H1 (cell line): Measurements from ENCODE around the gene CC2D2A. TPM values are rescaled to one million over a fixed set of nuclear protein-coding genes. Genes with fewer than 3 reads are reported as not detected.

Experiments
- CTCF ChIA-PET: fragments of 300-600 bp; sonication (Branson Sonifier 250); formaldehyde crosslinking; loops from one replicate; lab custom pipeline; 2021; ENCODE audit not compliant: partially characterized antibody; lab: Charles Lee
- POLR2A ChIA-PET: fragments of 300-600 bp; sonication (Branson Sonifier 250); formaldehyde crosslinking; loops from one replicate; lab custom pipeline; 2021; ENCODE audit warnings: inconsistent platforms; ENCODE audit not compliant: partially characterized antibody; lab: Charles Lee
- DNase-seq, 2 experiments: peaks; one replicate each; pipeline versions ENCODE4 v3.0.0 to v3.0.0-alpha.2; 2010 to 2022; ENCODE audit warnings: low spot score in 2 of 2, low read depth in 1 of 2, mixed read lengths in 1 of 2
- FAIRE-seq: peaks from 2 replicates; lab custom pipeline; 2011; peaks lifted over from hg19 to GRCh38; lab: Jason Lieb, UNC
- H2AFZ ChIP-seq: 2 replicates; pipeline ENCODE4 v1.8.1; 2012; ENCODE audit warnings: low read length, inconsistent platforms
- H2AK5ac ChIP-seq: 2 replicates; pipeline ENCODE4 v1.6.1; 2013; ENCODE audit warnings: low read depth, low read length
- H2BK120ac ChIP-seq: replicated peaks from 2 replicates; pipeline ENCODE3; 2013; ENCODE audit warnings: low read depth, low read length, inconsistent platforms
- H2BK12ac ChIP-seq: 2 replicates; pipeline ENCODE4 v1.6.1; 2013; ENCODE audit warnings: low read depth, low read length
- H2BK15ac ChIP-seq: 2 replicates; pipeline ENCODE4 v1.6.1; 2013; ENCODE audit warnings: low read length
- H2BK20ac ChIP-seq: 2 replicates; pipeline ENCODE4 v1.6.1; 2013; ENCODE audit warnings: low read length
- H2BK5ac ChIP-seq: 2 replicates; pipeline ENCODE4 v1.6.1; 2013; ENCODE audit warnings: low read depth, low read length
- H3K14ac ChIP-seq: 2 replicates; pipeline ENCODE4 v1.6.1; 2013; ENCODE audit warnings: inconsistent platforms; ENCODE audit not compliant: insufficient read length
- H3K18ac ChIP-seq: 2 replicates; pipeline ENCODE4 v1.6.1; 2013; ENCODE audit warnings: low read length; ENCODE audit errors: extremely low read depth
- H3K23ac ChIP-seq: 2 replicates; pipeline ENCODE4 v1.6.1; 2013; ENCODE audit warnings: inconsistent platforms; ENCODE audit not compliant: insufficient read length
- H3K23me2 ChIP-seq: 2 replicates; pipeline ENCODE4 v1.6.1; 2013; ENCODE audit warnings: low read depth, low read length
- H3K27ac ChIP-seq: 2 replicates; pipeline ENCODE4 v1.6.1; 2011; ENCODE audit warnings: low read depth, low read length, inconsistent platforms
- H3K27me3 ChIP-seq, 4 experiments: replicated peaks in 1 of 4; 1 replicate in 1 of 4; 2 replicates in 3 of 4; pipeline versions ENCODE4 v1.6.1 to v1.8.1; 2011 to 2013; ENCODE audit warnings: low read length in 3 of 4, mild to moderate bottlenecking in 3 of 4, inconsistent platforms in 2 of 4, mixed read lengths in 2 of 4, moderate library complexity in 1 of 4; ENCODE audit not compliant: control insufficient read depth in 3 of 4, insufficient read depth in 3 of 4; ENCODE audit errors: extremely low read depth in 1 of 4
- H3K36me3 ChIP-seq, 4 experiments: 2 replicates each; pipeline versions ENCODE4 v1.6.1 to v1.8.1; 2011 to 2013; ENCODE audit warnings: mild to moderate bottlenecking in 4 of 4, low read length in 3 of 4, moderate library complexity in 2 of 4, control low read depth in 1 of 4, inconsistent platforms in 1 of 4; ENCODE audit not compliant: insufficient read depth in 4 of 4, control insufficient read depth in 2 of 4
- H3K4ac ChIP-seq: replicated peaks from 2 replicates; pipeline ENCODE3; 2013; ENCODE audit warnings: low read length, low read depth, mixed read lengths, inconsistent platforms; ENCODE audit not compliant: insufficient read length
- H3K4me1 ChIP-seq, 4 experiments: replicated peaks in 1 of 4; 1 replicate in 1 of 4; 2 replicates in 3 of 4; pipeline versions ENCODE4 v1.6.1 to v1.8.1; 2011 to 2013; ENCODE audit warnings: low read length in 3 of 4, inconsistent platforms in 2 of 4, mixed read lengths in 1 of 4; ENCODE audit not compliant: insufficient read depth in 4 of 4, control insufficient read depth in 3 of 4
- H3K4me2 ChIP-seq, 2 experiments: 2 replicates each; pipeline versions ENCODE4 v1.6.1 to v1.8.1; 2011 to 2013; ENCODE audit warnings: low read depth in 2 of 2, low read length in 2 of 2, control low read depth in 1 of 2, inconsistent platforms in 1 of 2, mild to moderate bottlenecking in 1 of 2; ENCODE audit not compliant: insufficient read depth in 1 of 2
- H3K4me3 ChIP-seq, 4 experiments: fragments of 200-600, 300-600 bp in 1 of 4; sonication (generic), shearing (Covaris generic), sonication (Bioruptor Twin) in 1 of 4; 2 replicates each; pipeline versions ENCODE4 v1.5.1 to v1.8.1; 2011 to 2016; ENCODE audit warnings: low read length in 4 of 4, low read depth in 3 of 4, control low read depth in 2 of 4, inconsistent platforms in 2 of 4, mild to moderate bottlenecking in 2 of 4, mixed read lengths in 1 of 4, moderate library complexity in 1 of 4; ENCODE audit not compliant: insufficient read depth in 2 of 4; ENCODE audit errors: extremely low read depth in 1 of 4
- H3K56ac ChIP-seq: replicated peaks from 2 replicates; pipeline ENCODE3; 2013; ENCODE audit warnings: low read depth, mild to moderate bottlenecking, mixed read lengths, low read length, inconsistent platforms; ENCODE audit not compliant: insufficient read length
- H3K79me1 ChIP-seq: 2 replicates; pipeline ENCODE4 v1.6.1; 2013; ENCODE audit warnings: low read depth, low read length, control low read depth
- H3K79me2 ChIP-seq, 2 experiments: 2 replicates each; pipeline versions ENCODE4 v1.6.1 to v1.8.1; 2012 to 2013; ENCODE audit warnings: low read length in 2 of 2, mild to moderate bottlenecking in 2 of 2, inconsistent platforms in 1 of 2; ENCODE audit not compliant: insufficient read depth in 2 of 2, control insufficient read depth in 1 of 2
- H3K9ac ChIP-seq, 4 experiments: replicated peaks in 1 of 4; 1 replicate in 1 of 4; 2 replicates in 3 of 4; pipeline versions ENCODE4 v1.6.1 to v1.8.1; 2011 to 2013; ENCODE audit warnings: low read depth in 3 of 4, low read length in 3 of 4, control low read depth in 2 of 4, mild to moderate bottlenecking in 2 of 4, moderate library complexity in 2 of 4, inconsistent platforms in 1 of 4; ENCODE audit errors: extremely low read depth in 1 of 4
- H3K9me3 ChIP-seq, 2 experiments: 2 replicates each; pipeline versions ENCODE4 v1.6.1 to v1.8.1; 2012 to 2013; ENCODE audit warnings: mild to moderate bottlenecking in 2 of 2, moderate library complexity in 2 of 2, control low read depth in 1 of 2, inconsistent platforms in 1 of 2, low read depth in 1 of 2, low read length in 1 of 2, mixed read lengths in 1 of 2; ENCODE audit not compliant: insufficient read depth in 2 of 2
- H4K20me1 ChIP-seq, 2 experiments: replicated peaks in 1 of 2; 2 replicates each; pipeline versions ENCODE3 to v1.8.1; 2011 to 2013; ENCODE audit warnings: inconsistent platforms in 2 of 2, low read length in 2 of 2, mild to moderate bottlenecking in 1 of 2; ENCODE audit not compliant: insufficient read depth in 2 of 2, control insufficient read depth in 1 of 2
- H4K5ac ChIP-seq: 2 replicates; pipeline ENCODE4 v1.6.1; 2013; ENCODE audit warnings: low read length, low read depth, mixed read lengths, inconsistent platforms; ENCODE audit not compliant: insufficient read length
- H4K8ac ChIP-seq: 2 replicates; pipeline ENCODE4 v1.8.0; 2013; ENCODE audit warnings: mild to moderate bottlenecking, moderate library complexity, low read length, inconsistent platforms; ENCODE audit not compliant: insufficient read depth; ENCODE audit errors: extremely low read depth
- H4K91ac ChIP-seq: replicated peaks from 2 replicates; pipeline ENCODE3; 2013; ENCODE audit warnings: low read length, mixed read lengths, inconsistent platforms; ENCODE audit not compliant: insufficient read length
- ATF3 ChIP-seq: IDR thresholded peaks from 2 replicates; pipeline ENCODE4 v1.6.1; 2011; ENCODE audit warnings: low read depth, mild to moderate bottlenecking, low read length; ENCODE audit not compliant: insufficient read depth
- BCL11A ChIP-seq, 2 experiments: IDR thresholded peaks; one replicate each; pipeline ENCODE4 v1.6.1; 2011; ENCODE audit warnings: low read depth in 2 of 2, low read length in 2 of 2, mild to moderate bottlenecking in 2 of 2
- CBX8 ChIP-seq: fragments of 300-800, 300-1000 bp; sonication (generic); IDR thresholded peaks from 2 replicates; pipeline ENCODE4 v1.7.1; 2016; ENCODE audit warnings: low read depth, low read length, borderline replicate concordance
- CTCF ChIP-seq, 3 experiments: IDR thresholded peaks; 1 replicate in 2 of 3; 2 replicates in 1 of 3; pipeline versions ENCODE4 v1.5.1 to v1.6.1; 2011; ENCODE audit warnings: low read length in 3 of 3, mild to moderate bottlenecking in 3 of 3, inconsistent platforms in 2 of 3, low read depth in 1 of 3, moderate library complexity in 1 of 3; ENCODE audit not compliant: insufficient read depth in 1 of 3; ENCODE audit errors: control extremely low read depth in 1 of 3
- GTF2F1 ChIP-seq: IDR thresholded peaks from 2 replicates; pipeline ENCODE4 v1.6.1; 2012; ENCODE audit warnings: low read depth, low read length, improper control_type of control experiment, borderline replicate concordance
- JUND ChIP-seq: IDR thresholded peaks from 2 replicates; pipeline ENCODE4 v1.6.1; 2011; ENCODE audit warnings: mild to moderate bottlenecking, improper control_type of control experiment, low read length
- KDM4A ChIP-seq: IDR thresholded peaks from one replicate; pipeline ENCODE4 v1.7.1; 2012; ENCODE audit warnings: low read depth, mild to moderate bottlenecking, moderate library complexity, low read length, inconsistent platforms; ENCODE audit not compliant: severe bottlenecking
- NANOG ChIP-seq: IDR thresholded peaks from 2 replicates; pipeline ENCODE4 v1.6.1; 2011; ENCODE audit warnings: low read length, low read depth, mild to moderate bottlenecking, inconsistent platforms; ENCODE audit not compliant: insufficient read depth, poor library complexity, severe bottlenecking
- RFX5 ChIP-seq: IDR thresholded peaks from 2 replicates; pipeline ENCODE4 v1.6.1; 2011; ENCODE audit warnings: low read depth, low read length, improper control_type of control experiment, borderline replicate concordance
- SIN3A ChIP-seq, 2 experiments: IDR thresholded peaks in 1 of 2; conservative IDR thresholded peaks in 1 of 2; 2 replicates each; pipeline ENCODE4 v1.6.1; 2011 to 2012; ENCODE audit warnings: low read length in 2 of 2, improper control_type of control experiment in 1 of 2, low read depth in 1 of 2, mild to moderate bottlenecking in 1 of 2
- WGBS, 2 experiments: shearing (Covaris generic) in 1 of 2; methylation state at CpG; one replicate each; pipeline versions ENCODE4 v1.1.6 to v1.1.7; 2013 to 2015; ENCODE audit warnings: low lambda C conversion rate in 2 of 2, mixed read lengths in 2 of 2, inconsistent platforms in 1 of 2, low coverage in 1 of 2, missing lambda C conversion rate in 1 of 2; ENCODE audit not compliant: insufficient replicate concordance in 2 of 2, insufficient coverage in 1 of 2, insufficient read length in 1 of 2; ENCODE audit errors: extremely low coverage in 1 of 2, missing lambda C conversion rate in 1 of 2; 5-methylcytosine and 5-hydroxymethylcytosine counted together
- polyA plus RNA-seq, 7 experiments: library from polyadenylated mRNA; depleted of rRNA in 3 of 7; stranded (reverse) in 5 of 7; unstranded in 2 of 7; fragments of >200 nt in 5 of 7; fragments of 200-250 nt in 2 of 7; gene quantifications; 1 replicate in 5 of 7; 2 replicates in 1 of 7; 4 replicates in 1 of 7; pipeline versions ENCODE4 v1.2.1 to v1.2.3, GENCODE V29; 2011 to 2013; ENCODE audit warnings: missing spikeins in 2 of 7, mixed read lengths in 2 of 7
- total RNA-seq: library from RNA; stranded (reverse); fragmentation: NEBNext Ultra II Directional; extraction: Animal tissue kit (Norgen Biotek cat#: 25700); gene quantifications from 2 replicates; pipeline ENCODE4 v1.2.1, GENCODE V29; 2021

CC2D2A gene
- total and polyA plus RNA-seq, 2 of the 8 experiments (the other 6 are each of a cell fraction or from before 2014, with no cell fraction given) = 11.0 to 12.2 TPM

- Histone ChIP-seq H3K4ac (no peak overlapping the region), H3K23me2 (no peaks in the 10 kb centered on the region), H3K4me1 (0 out of 7 replicates have a peak, but pooled peaks cover 0 to 1% (median 0%) of the 10 kb centered on the region in 4 experiments), H2BK12ac (no peak overlapping the region), H4K8ac (no peak overlapping the region), H2AK5ac (no peak overlapping the region), H3K36me3 (peaks cover 0 to 3% (median 0%) of the 10 kb centered on the region in 4 experiments; a peak in 1 of 8 replicates), H3K14ac (no peak overlapping the region), H3K27ac (no peak overlapping the region), H3K18ac (no peak overlapping the region), H4K20me1 (no peaks in the 10 kb centered on the region), H3K4me3 (no peak overlapping the region), H3K9ac (no peak overlapping the region), H3K56ac (no peak overlapping the region), H3K79me1 (no peaks in the 10 kb centered on the region), H4K5ac (no peak overlapping the region), H2AFZ (no peak overlapping the region), H3K23ac (no peak overlapping the region), H4K91ac (no peak overlapping the region), H3K4me2 (no peak overlapping the region), H3K27me3 (no peaks in the 10 kb centered on the region), H2BK5ac (no peak overlapping the region), H2BK20ac (no peak overlapping the region), H3K9me3 (no peaks in the 10 kb centered on the region), H3K79me2 (no peaks in the 10 kb centered on the region), H2BK120ac (no peak overlapping the region), H2BK15ac (no peak overlapping the region)
- WGBS, 2 experiments = 89% methylated on average over 8 of the region's 8 CpGs; no CpG with 5 or more reads in 1 of the 2 experiments
- DNase-seq (no peak), FAIRE-seq (no peak)
- ChIA-PET POLR2A (no interaction called here), CTCF (interaction anchor here (0.7 kb wide), 1 partner anchor 1516 kb away, joined by 4 read pairs; no protein-coding TSS in a partner anchor)
- TF ChIP-seq KDM4A (no peak), CTCF (IDR thresholded peaks at IDR 0.05; ENCODE audit: control extremely low read depth in 1 of 3, insufficient read depth in 1 of 3, low read depth in 1 of 3, low read length in 3 of 3) (no peak), RFX5 (no peak), SIN3A (conservative IDR thresholded peaks at IDR 0.05 in 1 of 2, IDR thresholded peaks at IDR 0.05 in 1 of 2; ENCODE audit: low read depth in 1 of 2, low read length in 2 of 2) (no peak), GTF2F1 (no peak), JUND (no peak), CBX8 (no peak), ATF3 (no peak), BCL11A (IDR thresholded peaks at IDR 0.05; ENCODE audit: low read depth in 2 of 2, low read length in 2 of 2) (no peak), NANOG (no peak)
Observed at GRCh38 chr4:15506464-15506863, 36.8 kb downstream of the CC2D2A start.
